Sigmoid colon (tissue), 4 donors: ENCODE measurements around the gene MAPK13.

ENCODE experiments used
- EP300 ChIP-seq, 4 donors: sonication (generic); formaldehyde crosslinking; IDR thresholded peaks; one replicate each; pipeline ENCODE4 v1.6.1; 2017; ENCODE audit warnings: antibody characterized with exemption in 4 of 4
- POLR2AphosphoS5 ChIP-seq, 4 donors: sonication (generic); formaldehyde crosslinking; IDR thresholded peaks; one replicate each; pipeline ENCODE4 v1.6.1; 2017; ENCODE audit warnings: antibody characterized with exemption in 4 of 4
- TF ChIP-seq, protein P1 (sequence below), 4 experiments: fragments of 450-650 bp in 3 of 4; fragments of 200-600 bp in 1 of 4; IDR thresholded peaks; one replicate each; pipeline ENCODE4 v1.5.1; 2016 to 2019; ENCODE audit warnings: antibody characterized with exemption in 4 of 4, mild to moderate bottlenecking in 3 of 4, moderate library complexity in 2 of 4

DNA sequence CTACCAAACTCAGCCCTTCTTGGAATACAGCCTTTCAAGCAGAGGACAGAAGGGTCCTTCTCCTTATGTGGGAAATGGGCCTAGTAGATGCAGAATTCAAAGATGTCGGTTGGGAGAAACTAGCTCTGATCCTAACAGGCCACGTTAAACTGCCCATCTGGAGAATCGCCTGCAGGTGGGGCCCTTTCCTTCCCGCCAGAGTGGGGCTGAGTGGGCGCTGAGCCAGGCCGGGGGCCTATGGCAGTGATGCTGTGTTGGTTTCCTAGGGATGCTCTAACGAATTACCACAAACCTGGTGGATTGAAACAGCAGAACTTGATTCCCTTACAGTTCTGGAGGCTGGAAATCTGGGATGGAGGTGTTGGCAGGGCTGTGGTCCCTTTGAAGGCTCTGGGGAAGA, 9.1 kb downstream of the MAPK13 start:
- no peak for TF ChIP-seq POLR2AphosphoS5 (IDR thresholded peaks at IDR 0.05)
- TF ChIP-seq, protein P1, sequence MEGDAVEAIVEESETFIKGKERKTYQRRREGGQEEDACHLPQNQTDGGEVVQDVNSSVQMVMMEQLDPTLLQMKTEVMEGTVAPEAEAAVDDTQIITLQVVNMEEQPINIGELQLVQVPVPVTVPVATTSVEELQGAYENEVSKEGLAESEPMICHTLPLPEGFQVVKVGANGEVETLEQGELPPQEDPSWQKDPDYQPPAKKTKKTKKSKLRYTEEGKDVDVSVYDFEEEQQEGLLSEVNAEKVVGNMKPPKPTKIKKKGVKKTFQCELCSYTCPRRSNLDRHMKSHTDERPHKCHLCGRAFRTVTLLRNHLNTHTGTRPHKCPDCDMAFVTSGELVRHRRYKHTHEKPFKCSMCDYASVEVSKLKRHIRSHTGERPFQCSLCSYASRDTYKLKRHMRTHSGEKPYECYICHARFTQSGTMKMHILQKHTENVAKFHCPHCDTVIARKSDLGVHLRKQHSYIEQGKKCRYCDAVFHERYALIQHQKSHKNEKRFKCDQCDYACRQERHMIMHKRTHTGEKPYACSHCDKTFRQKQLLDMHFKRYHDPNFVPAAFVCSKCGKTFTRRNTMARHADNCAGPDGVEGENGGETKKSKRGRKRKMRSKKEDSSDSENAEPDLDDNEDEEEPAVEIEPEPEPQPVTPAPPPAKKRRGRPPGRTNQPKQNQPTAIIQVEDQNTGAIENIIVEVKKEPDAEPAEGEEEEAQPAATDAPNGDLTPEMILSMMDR (IDR thresholded peaks at IDR 0.05), result no peak
- TF ChIP-seq EP300 (IDR thresholded peaks at IDR 0.05), result no peak
